ENCODE results near the gene TREML2.

The TREML2 gene

GRCh38 chr6:41175084-41175483, 25.9 kb downstream of the TREML2 start:
- TF ChIP-seq FOXA1 (IDR thresholded peaks at IDR 0.05) (no peak), PKNOX1 (IDR thresholded peaks at IDR 0.05) (no peak), SP1 (IDR thresholded peaks at IDR 0.05) (no peak), ELF4 (IDR thresholded peaks at IDR 0.05) (no peak), LEF1 (IDR thresholded peaks at IDR 0.05; ENCODE audit: borderline replicate concordance) (no peak), TARDBP (IDR thresholded peaks at IDR 0.05) (no peak), ZNF384 (IDR thresholded peaks at IDR 0.05) (no peak)
- ChIA-PET POLR2A (no interaction called here), CTCF (no interaction called here)
- DNase-seq (ENCODE audit: extremely low spot score): no peak

- DNase-seq (ENCODE audit: extremely low spot score): no peak
- POLR2A ChIA-PET: no interaction called here
- CTCF ChIA-PET: no interaction called here
- TF ChIP-seq FOXA1 (IDR thresholded peaks at IDR 0.05): no peak
- no peak for TF ChIP-seq FOXK2 (IDR thresholded peaks at IDR 0.05)
- TF ChIP-seq LEF1 (IDR thresholded peaks at IDR 0.05; ENCODE audit: borderline replicate concordance): no peak
- no peak for TF ChIP-seq HDGF (IDR thresholded peaks at IDR 0.05; ENCODE audit: borderline replicate concordance)
- TF ChIP-seq FOXM1 (IDR thresholded peaks at IDR 0.05; ENCODE audit: borderline replicate concordance): no peak
- TF ChIP-seq L3MBTL2 (conservative IDR thresholded peaks at IDR 0.05): no peak
- TF ChIP-seq PKNOX1 (IDR thresholded peaks at IDR 0.05): no peak
- TF ChIP-seq ZNF384 (IDR thresholded peaks at IDR 0.05): no peak
- TF ChIP-seq SUZ12 (IDR thresholded peaks at IDR 0.05): no peak
These were observed 26.3 kb downstream of the TREML2 start for GRCh38 chr6:41174610-41175009.

DNA sequence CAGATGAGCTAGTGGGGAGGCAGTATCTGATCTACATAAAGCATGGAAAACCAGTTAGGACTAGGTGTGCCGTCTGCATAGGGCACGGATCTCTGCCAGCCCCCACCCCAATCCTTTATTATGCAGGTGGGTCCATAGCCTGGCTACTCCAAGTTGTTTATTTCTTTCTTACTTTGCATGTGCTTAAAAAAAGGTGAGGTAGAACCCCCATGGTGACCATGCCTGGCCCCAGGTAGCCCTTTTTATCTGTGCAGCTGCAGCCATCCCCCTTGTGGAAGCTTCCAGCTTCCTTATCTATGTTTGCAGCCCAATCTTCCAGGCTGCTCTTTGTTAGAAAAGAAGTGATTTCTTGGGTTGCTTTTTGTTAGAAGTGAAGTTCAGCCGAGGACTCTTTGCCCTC, 29.0 kb downstream of the TREML2 start:
- no peak for TF ChIP-seq NFRKB (IDR thresholded peaks at IDR 0.05)
- TF ChIP-seq BHLHE40 (IDR thresholded peaks at IDR 0.05; ENCODE audit: borderline replicate concordance): no peak
- TF ChIP-seq L3MBTL2 (conservative IDR thresholded peaks at IDR 0.05): no peak
- TF ChIP-seq PKNOX1 (IDR thresholded peaks at IDR 0.05): no peak
- no peak for TF ChIP-seq ELF4 (IDR thresholded peaks at IDR 0.05)
- TF ChIP-seq FOXA1 (IDR thresholded peaks at IDR 0.05): no peak
- no peak for TF ChIP-seq FOXK2 (IDR thresholded peaks at IDR 0.05)
- TF ChIP-seq LEF1 (IDR thresholded peaks at IDR 0.05; ENCODE audit: borderline replicate concordance): no peak
- TF ChIP-seq SUZ12 (IDR thresholded peaks at IDR 0.05): no peak
- no peak for TF ChIP-seq SP1 (IDR thresholded peaks at IDR 0.05)
- no peak for TF ChIP-seq HDGF (IDR thresholded peaks at IDR 0.05; ENCODE audit: borderline replicate concordance)
- TF ChIP-seq ARNT (IDR thresholded peaks at IDR 0.05): no peak
- no peak for TF ChIP-seq TARDBP (IDR thresholded peaks at IDR 0.05)
- DNase-seq (ENCODE audit: extremely low spot score): no peak
- ChIA-PET CTCF (no interaction called here), POLR2A (no interaction called here)

GRCh38 chr6:41170547-41171160, 30.3 kb downstream of the TREML2 start:
- ChIA-PET CTCF (interaction anchor here (0.8 to 1.3 kb wide), 2 partner anchors 12 to 21 kb away, joined by 3 to 5 read pairs; no protein-coding TSS in a partner anchor), POLR2A (no interaction called here)
- DNase-seq (ENCODE audit: extremely low spot score): no peak
- no peak for TF ChIP-seq FOXA1 (IDR thresholded peaks at IDR 0.05)

DNA sequence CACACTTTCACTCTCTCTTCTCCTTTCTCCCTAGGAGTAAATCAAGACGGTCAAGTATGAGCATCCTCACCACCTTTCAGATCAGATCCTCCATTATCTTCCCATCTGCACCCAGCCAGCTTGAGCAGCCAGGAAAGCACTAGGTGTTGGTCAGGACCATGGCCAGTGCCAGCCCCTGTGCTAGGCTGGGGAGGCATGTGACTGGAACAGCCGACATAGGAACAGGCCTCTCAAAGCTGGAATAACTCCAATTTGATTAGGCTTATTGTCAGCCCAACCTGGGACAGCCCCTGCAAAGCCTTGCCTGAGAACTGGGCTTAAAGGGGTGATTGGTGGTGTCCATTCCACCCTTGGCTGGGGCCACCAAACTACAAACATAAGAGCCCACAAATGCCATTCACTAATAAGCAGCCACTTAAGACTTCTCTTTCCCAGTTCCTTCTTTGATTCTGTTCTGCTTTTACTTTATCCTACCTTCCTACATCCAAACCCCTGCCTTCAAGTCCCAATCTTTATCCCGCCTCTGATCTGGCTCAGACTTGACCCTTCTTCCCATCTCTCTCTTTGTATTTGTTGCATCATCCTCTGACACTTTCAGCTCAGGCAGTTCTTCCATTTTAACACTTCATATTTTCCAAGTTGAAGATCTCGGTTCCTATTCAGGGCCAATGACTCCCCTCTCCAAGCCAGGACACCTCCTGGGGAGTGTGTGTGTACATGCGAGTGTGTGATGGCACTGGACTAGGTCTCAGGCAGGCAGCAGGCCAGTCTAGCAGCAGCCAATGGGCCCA, 33.6 kb downstream of the TREML2 start:
- CTCF ChIA-PET: no interaction called here

DNA sequence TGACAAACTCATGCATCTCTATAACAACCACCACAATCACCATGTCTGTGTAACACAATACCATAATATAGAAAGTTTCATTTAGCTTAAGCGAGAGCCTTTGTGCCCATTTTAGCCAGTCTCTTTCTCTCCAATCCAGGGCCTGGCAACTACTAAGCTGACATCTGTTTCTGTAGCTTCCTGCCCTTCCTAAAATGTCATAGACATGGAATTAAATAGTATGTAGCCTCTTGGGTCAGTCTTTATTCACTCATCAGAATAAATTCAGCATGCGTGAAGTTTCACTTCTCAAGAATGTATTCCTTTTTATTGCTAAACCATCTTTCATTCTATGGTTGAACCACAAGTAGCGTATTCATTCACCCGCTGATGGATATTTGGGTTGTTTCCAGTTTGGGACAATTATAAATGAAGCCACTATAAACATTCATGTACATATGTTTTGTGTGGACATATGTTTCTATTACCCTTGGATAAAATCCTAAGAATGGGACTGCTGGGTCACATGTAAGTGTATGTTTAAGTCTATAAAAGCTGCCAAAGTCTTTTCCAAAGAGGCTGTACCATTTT, 36.3 kb downstream of the TREML2 start:
- no peak for TF ChIP-seq BHLHE40 (IDR thresholded peaks at IDR 0.05; ENCODE audit: borderline replicate concordance)
- no peak for TF ChIP-seq L3MBTL2 (conservative IDR thresholded peaks at IDR 0.05)
- no peak for TF ChIP-seq CTBP1 (IDR thresholded peaks at IDR 0.05; ENCODE audit: borderline replicate concordance)
- no peak for TF ChIP-seq SP1 (IDR thresholded peaks at IDR 0.05)
- TF ChIP-seq TARDBP (IDR thresholded peaks at IDR 0.05): no peak
- no peak for TF ChIP-seq FOXM1 (IDR thresholded peaks at IDR 0.05; ENCODE audit: borderline replicate concordance)
- no peak for TF ChIP-seq NFRKB (IDR thresholded peaks at IDR 0.05)
- no peak for TF ChIP-seq ELF4 (IDR thresholded peaks at IDR 0.05)
- no peak for TF ChIP-seq HDGF (IDR thresholded peaks at IDR 0.05; ENCODE audit: borderline replicate concordance)
- no peak for TF ChIP-seq ARNT (IDR thresholded peaks at IDR 0.05)
- TF ChIP-seq FOXK2 (IDR thresholded peaks at IDR 0.05): no peak
- TF ChIP-seq SUZ12 (IDR thresholded peaks at IDR 0.05): no peak
- TF ChIP-seq ZNF384 (IDR thresholded peaks at IDR 0.05): no peak
- TF ChIP-seq PKNOX1 (IDR thresholded peaks at IDR 0.05): no peak
- CTCF ChIA-PET: no interaction called here
- POLR2A ChIA-PET: no interaction called here
- DNase-seq (ENCODE audit: extremely low spot score): no peak

More for the DNA sequence above, 33.6 kb downstream of the TREML2 start:
- POLR2A ChIA-PET: no interaction called here
- no peak for DNase-seq (ENCODE audit: extremely low spot score)
- no peak for TF ChIP-seq FOXM1 (IDR thresholded peaks at IDR 0.05; ENCODE audit: borderline replicate concordance)
- TF ChIP-seq TARDBP (IDR thresholded peaks at IDR 0.05): no peak
- TF ChIP-seq SUZ12 (IDR thresholded peaks at IDR 0.05): no peak
